Thyroid gland (tissue), 4 donors: ENCODE measurements around the gene NUDT16L1.

Experiments
- POLR2A ChIP-seq, 2 donors: fragments of 450-650 bp; IDR thresholded peaks; one replicate each; pipeline ENCODE4 v1.6.1; 2017; ENCODE audit warnings: antibody characterized with exemption in 2 of 2, mild to moderate bottlenecking in 2 of 2, moderate library complexity in 1 of 2
- TF ChIP-seq, protein P1 (sequence below), 6 experiments: fragments of 200-600 bp in 3 of 6; fragments of 450-650 bp in 3 of 6; sonication (generic) in 3 of 6; IDR thresholded peaks; one replicate each; pipeline ENCODE4 v1.5.1; 2016 to 2019; ENCODE audit warnings: antibody characterized with exemption in 6 of 6, mild to moderate bottlenecking in 2 of 6, inconsistent platforms in 1 of 6, moderate library complexity in 1 of 6

DNA sequence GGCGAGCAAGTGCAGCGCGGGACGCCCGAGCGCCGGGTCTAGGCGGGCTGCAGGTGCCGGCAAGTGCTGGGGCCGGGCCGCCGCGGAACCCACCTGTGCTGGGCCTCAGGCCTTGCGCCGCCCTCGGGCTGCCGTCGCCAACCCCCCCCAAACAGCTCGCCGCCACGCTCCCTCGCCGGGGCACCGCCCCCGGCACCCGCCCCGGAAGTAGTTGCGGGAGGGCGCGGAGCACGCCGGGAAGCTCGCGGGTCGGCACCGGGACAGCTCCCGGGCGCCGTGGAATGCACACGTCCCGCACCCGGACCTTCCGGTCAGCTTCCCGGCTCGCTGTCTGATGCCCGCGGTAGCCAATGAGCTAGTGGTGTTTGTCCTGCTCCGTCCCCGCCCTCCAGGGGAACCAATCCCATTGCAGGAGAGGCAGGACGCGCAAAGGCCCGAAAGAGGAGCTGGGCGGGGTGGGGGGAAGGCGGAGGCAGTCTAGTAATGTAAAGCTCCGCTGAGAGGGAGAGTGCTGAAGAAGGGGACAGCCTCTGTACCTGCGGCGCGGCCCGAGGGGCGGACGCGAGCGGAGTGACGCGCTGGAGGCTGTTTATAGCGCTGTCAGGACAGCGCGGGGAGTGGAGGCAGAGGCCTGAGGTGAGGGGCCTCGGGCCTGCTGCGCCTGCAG is 40.8 kb downstream of the NUDT16L1 start, which contains the start of the genes ANKS3 and DNAAF8:
- TF ChIP-seq POLR2A (IDR thresholded peaks at IDR 0.05) = peak in 1 of 2 donors; percentile 64
- TF ChIP-seq, protein P1, sequence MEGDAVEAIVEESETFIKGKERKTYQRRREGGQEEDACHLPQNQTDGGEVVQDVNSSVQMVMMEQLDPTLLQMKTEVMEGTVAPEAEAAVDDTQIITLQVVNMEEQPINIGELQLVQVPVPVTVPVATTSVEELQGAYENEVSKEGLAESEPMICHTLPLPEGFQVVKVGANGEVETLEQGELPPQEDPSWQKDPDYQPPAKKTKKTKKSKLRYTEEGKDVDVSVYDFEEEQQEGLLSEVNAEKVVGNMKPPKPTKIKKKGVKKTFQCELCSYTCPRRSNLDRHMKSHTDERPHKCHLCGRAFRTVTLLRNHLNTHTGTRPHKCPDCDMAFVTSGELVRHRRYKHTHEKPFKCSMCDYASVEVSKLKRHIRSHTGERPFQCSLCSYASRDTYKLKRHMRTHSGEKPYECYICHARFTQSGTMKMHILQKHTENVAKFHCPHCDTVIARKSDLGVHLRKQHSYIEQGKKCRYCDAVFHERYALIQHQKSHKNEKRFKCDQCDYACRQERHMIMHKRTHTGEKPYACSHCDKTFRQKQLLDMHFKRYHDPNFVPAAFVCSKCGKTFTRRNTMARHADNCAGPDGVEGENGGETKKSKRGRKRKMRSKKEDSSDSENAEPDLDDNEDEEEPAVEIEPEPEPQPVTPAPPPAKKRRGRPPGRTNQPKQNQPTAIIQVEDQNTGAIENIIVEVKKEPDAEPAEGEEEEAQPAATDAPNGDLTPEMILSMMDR (IDR thresholded peaks at IDR 0.05) = no peak
